H54 (cell line): ENCODE measurements around the gene PRKCE.
"Not testable (repeated sequence)": the region's sequence is repeated elsewhere in the genome, so short reads cannot be mapped to it uniquely, and the experiment has no call there.

Experiments used
- DNase-seq: peaks from one replicate; pipeline ENCODE4 v3.0.0; 2011; ENCODE audit warnings: low spot score, mixed read lengths; ENCODE audit not compliant: insufficient read length
- FAIRE-seq: peaks from 3 replicates; lab custom pipeline; 2011; peaks lifted over from hg19 to GRCh38; lab: Jason Lieb, UNC
- POLR2A ChIP-seq: IDR thresholded peaks from 2 replicates; pipeline ENCODE4 v1.6.1; 2011; ENCODE audit warnings: low read depth, mild to moderate bottlenecking, low read length

The PRKCE gene

GRCh38 chr2:45707006-45707405 is 55.5 kb downstream of the PRKCE start:
- DNase-seq: no peak
- no peak for FAIRE-seq
- TF ChIP-seq POLR2A: no peak

- FAIRE-seq (no peak), DNase-seq (no peak)
- no peak for TF ChIP-seq POLR2A
Measured at GRCh38 chr2:45707661-45708060, 56.2 kb downstream of the PRKCE start.

DNA sequence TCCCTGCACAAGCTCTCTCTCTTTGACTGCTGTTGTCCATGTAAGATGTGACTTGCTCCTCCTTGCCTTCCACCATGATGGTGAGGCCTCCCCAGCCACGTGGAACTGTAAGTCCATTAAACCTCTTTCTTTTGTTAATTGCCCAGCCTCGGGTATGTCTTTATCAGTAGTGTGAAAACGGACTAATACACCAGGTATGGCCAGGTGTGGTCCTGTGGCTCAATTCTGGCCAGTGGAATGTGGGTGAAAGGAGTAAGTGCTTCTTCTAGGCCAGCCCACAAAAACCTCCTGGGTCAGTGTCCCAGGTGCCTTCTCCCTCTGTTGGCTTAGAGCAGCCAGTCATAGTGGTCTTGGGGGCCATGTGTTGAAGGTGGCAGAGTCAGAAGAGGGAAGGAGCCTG is 57.0 kb downstream of the PRKCE start:
- DNase-seq: no peak
- no peak for FAIRE-seq
- TF ChIP-seq POLR2A: no peak

DNA sequence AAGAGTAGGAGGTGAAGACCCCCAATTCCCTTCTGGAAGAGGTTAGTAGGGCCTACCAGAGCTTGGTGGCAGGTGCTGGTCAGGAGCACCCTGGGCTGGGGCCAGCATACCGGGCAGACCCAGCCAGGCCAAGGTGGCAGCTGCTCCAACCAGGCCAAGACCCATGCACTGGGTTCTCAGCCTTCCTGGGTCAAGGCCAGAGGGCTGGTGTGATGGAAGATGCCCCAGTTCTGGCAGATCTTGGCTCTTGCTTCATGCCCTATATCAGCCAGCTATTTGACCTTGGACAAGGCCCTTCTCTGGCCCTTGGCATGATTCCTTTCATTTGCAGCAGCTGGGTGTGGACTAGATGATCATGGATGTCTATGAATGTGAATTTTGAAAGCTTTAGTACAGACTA is 57.7 kb downstream of the PRKCE start:
- FAIRE-seq: no peak
- TF ChIP-seq POLR2A: no peak
- no peak for DNase-seq

DNA sequence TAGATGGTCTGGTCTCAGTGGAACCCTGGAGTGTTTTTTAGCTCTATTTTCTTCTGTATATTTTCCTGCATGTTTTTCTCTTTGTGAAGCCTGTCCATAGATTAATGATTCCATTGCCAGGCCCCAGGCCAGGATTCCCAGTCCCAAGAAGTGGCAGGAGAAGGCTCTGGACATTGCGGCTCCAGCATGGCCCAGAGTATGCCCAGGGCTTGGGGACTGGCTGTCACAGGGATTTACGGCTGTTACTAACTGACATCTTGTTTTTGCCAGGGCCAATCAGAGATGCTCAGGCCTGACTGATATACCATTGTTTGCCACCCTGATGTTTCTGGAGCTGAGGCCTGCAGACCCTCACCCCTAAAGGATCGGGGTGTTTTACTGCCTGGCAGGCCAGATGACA is 59.0 kb downstream of the PRKCE start:
- no peak for TF ChIP-seq POLR2A
- DNase-seq (no peak), FAIRE-seq (no peak)

DNA sequence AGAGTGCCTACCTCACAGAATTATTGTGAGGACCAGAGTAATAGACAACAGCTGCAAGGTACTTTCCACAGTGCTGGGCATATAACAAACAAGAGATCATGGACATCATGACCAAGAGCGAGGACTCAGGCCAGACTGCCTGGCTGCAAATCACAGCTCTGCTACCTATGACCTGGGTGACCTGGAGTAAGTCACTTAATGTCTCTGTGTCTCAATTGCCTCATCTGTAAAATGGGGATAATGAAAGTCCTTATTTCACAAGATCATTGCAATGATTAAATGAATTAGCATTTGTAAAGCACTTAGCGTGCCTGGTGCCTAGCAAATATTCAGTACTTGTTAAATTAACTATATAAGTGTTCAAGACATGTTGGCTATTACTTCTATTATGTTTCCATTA is 59.7 kb downstream of the PRKCE start:
- TF ChIP-seq POLR2A: no peak
- no peak for FAIRE-seq
- DNase-seq: no peak

DNA sequence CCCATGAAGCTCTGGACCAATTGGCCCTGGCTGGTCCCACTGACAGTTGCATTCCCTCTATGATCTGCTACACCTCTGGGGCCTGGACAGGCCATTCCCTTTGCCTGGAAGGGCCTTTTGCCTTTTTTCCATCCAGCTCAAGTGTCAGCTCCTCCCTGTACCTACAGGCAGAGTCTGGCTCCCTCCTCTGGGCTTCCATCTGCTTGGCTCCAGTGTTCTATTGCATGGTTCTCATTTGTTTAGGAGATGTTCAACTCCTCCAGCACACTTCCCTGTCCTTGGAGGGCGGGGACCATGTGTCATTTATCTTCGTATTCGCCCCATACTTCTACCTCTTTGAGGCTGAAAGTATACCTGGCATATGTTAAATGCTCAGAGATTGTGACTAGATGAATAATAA is 61.1 kb downstream of the PRKCE start:
- no peak for FAIRE-seq
- TF ChIP-seq POLR2A: no peak
- DNase-seq: no peak

DNA sequence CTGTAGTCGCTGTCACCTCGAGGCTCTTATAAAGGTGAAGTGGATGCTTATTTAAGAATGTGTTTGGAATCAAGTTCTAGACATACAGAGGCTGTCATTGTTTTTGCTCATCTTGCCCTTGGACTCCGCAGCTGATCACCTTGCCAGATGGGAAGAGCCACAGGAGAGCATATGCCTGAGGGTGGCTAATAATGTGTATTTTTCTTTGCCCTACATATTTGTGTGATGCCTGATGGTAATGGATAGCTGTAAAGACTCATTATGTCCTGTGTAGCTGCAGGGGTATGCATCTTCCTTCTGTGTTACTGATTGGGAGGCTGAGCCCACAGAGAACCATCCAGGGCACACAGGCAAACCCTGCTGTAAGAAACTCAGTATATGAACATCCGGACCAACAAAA is 61.7 kb downstream of the PRKCE start:
- FAIRE-seq: no peak
- DNase-seq: no peak
- TF ChIP-seq POLR2A: no peak

DNA sequence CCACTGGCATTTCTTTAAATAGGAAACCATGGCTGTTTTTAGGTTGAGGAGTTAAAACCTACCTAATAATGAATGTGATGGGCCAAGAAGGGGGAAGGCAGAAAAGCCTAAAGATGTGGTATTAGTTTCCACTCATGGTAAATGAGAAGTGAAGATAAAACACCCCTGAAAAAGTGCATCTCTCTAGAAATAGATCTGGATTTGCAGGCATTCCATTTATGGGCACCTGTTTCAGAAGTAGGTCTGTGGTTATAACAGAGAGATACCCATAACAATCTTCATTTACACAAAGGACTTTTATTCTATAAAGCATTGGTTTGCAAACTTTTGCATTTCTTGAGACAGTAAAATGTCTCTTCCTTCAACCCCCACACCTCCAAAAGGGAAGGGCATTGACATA is 62.1 kb downstream of the PRKCE start:
- FAIRE-seq: no peak

GRCh38 chr2:45714679-45715078 is 63.2 kb downstream of the PRKCE start:
- TF ChIP-seq POLR2A: no peak
- DNase-seq (no peak), FAIRE-seq (no peak)

More for the DNA sequence above, 62.1 kb downstream of the PRKCE start:
- no peak for DNase-seq
- no peak for TF ChIP-seq POLR2A

- DNase-seq: no peak
- FAIRE-seq: no peak
- TF ChIP-seq POLR2A: no peak
Measured at GRCh38 chr2:45715601-45716379, 64.3 kb downstream of the PRKCE start.

DNA sequence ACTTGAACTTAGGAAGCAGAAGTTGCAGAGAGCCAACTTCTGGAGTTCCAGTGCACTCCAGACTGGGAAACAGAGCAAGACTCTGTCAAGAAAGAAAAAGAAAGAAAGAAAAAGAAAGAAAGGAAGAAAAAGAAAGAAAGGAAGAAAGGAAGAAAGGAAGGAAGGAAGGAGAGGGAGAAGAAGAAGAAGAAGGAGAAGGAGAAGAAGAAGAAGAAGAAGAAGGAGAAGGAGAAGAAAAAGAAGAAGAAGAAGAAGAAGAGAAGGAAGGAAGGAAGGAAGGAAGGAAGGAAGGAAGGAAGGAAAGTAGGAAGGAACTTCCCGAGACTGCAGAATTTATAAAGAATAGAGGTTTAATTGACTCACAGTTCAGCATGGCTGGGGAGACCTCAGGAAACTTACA is 65.0 kb downstream of the PRKCE start:
- DNase-seq, FAIRE-seq: not testable (repeated sequence)

- no peak for TF ChIP-seq POLR2A
- FAIRE-seq (no peak), DNase-seq (no peak)
Measured at GRCh38 chr2:45716915-45717314, 65.4 kb downstream of the PRKCE start.

- TF ChIP-seq POLR2A: no peak
- DNase-seq: no peak
- FAIRE-seq: no peak
Measured at GRCh38 chr2:45720210-45720609, 68.7 kb downstream of the PRKCE start.

GRCh38 chr2:45721150-45721549 is 69.7 kb downstream of the PRKCE start:
- no peak for TF ChIP-seq POLR2A
- no peak for DNase-seq
- FAIRE-seq: no peak
